Dermis blood vessel endothelial cell (primary cell): ENCODE results near the gene RAB5B. TPM values are rescaled to one million over a fixed set of nuclear protein-coding genes. Genes with fewer than 3 reads are reported as not detected.
A peak's percentile ranks its signal among the peaks of the same experiment; 100 is the strongest.
"Not testable (repeated sequence)": the region's sequence is repeated elsewhere in the genome, so short reads cannot be mapped to it uniquely, and the experiment has no call there.

Experiments used
- DNase-seq: peaks from one replicate; pipeline ENCODE4 v3.0.0; 2010
- total RNA-seq: library from RNA; depleted of rRNA; stranded (reverse); fragments of >200 nt; gene quantifications from 2 replicates; pipeline ENCODE4 v1.2.3, GENCODE V29; 2014

RAB5B gene
- total RNA-seq, 1 donor from 2014 or later, result 44.8 TPM

DNA sequence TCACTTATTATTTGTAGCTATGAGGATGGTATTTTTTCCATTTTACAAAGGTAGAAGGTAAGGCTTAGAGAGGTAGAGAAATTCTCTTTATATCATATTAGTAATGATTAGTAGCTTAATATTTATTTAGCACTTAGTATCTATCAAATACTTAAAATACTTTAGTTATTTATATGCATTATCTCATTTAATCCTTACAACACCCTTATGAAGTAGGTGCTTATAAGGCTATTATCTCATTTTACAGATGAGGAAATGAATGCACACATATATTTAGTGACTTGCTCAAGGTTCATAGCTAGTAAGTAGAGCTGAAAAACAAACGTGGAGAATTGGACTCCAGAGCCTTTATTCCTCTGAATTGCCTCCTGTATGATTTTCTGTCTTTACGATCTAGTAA, 11.0 kb downstream of the RAB5B start:
- DNase-seq, result no peak

DNA sequence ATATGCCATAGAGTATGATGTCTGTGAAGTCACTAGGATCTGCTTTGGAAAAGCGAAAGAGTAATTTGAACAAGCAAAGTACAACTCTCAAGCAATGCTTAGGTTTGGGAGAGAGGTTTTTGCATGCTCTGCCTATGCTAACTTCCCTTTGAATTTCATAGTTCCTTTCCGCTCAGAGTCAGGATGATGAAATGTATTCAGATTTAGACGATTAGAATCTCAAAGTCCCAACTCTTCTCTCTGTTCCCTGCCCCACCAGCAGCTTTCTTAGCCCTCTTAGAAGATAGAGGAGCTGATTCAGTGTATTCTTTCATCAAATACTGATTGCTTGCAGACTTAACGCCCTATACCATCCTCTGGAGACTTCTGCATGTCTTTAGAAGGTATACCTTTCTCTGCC, 11.5 kb downstream of the RAB5B start:
- DNase-seq, result no peak

DNA sequence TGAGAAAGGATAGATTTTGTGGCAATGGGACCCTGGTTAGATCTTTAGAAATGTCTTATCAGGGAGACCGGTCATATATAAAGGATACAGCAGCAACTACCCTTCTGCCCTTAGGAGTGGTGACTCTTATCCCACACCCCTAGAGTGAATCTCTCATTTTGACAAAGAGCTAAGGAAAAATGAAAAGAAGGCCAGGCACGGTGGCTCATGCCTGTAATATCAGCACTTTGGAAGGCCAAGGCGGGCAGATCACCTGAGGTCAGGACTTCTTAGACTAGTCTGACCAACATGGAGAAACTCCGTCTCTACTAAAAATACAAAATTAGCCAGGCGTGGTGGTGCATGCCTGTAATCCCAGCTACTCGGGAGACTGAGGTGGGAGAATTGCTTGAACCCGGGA, 12.1 kb downstream of the RAB5B start:
- not testable (repeated sequence) for DNase-seq

DNA sequence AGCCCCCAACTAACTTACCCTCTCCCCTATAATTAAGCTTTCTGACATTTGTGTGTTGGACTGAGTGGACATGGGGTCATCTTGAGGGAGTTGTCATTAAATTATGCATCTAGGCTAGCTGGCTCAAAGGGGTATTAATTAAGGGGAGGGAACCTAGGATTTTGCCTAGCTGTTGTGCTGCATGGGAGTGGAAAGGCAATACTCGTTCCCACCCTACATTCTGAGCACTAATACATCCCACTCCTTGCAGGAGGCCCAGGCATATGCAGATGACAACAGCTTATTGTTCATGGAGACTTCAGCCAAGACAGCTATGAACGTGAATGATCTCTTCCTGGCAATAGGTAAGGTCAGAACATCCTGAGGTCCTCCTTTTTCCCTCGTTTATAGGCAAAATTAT, 17.2 kb downstream of the RAB5B start:
- DNase-seq, result no peak

DNA sequence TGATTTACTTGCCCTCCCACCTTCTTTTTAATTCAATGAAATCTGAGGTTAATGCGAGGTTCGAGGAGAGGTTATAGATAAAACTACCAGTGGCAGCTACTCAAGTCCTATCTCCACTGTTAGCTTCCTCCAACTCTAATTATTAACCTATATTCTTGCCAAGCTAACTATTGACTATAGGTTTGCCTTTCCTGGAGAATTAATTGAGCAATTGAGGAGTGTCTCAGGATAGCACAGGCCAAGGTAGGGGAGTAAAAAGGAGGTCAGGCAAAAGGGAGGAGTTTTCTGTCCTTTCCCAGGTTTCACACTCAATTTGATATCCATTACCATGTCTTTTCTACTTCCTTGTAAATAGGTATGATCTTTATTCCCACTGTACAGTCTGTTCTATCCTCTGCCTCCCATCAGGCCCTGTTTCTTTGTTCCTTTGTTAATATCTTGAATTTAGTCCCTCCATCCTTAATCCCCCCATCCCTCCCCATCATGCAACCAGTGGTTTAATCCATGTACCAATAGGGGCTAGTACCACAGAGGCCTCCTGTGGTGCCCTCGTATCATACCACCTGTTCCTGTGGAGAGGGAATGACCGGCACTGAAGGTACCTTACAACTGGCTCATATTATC, 19.5 kb downstream of the RAB5B start:
- no peak for DNase-seq

DNA sequence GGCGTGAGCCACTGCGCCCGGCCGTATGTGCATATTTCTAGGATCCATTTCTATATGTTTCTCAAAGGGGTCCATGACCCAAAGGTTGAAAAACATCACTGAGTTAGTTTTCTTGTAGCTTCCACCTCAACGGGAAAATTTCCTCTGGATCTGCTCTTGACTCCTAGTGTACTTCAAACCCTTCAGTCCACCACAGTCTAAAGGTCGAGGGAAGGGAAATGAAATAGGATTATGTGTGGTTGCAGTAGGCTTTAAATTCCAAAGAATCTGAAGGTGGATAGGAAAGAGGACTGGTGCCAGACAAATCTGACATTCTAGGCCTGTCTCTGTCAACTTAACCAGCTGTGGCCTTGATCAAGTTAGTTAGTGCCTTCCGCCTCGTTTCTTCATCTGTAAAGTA, 21.5 kb downstream of the RAB5B start:
- no peak for DNase-seq

DNA sequence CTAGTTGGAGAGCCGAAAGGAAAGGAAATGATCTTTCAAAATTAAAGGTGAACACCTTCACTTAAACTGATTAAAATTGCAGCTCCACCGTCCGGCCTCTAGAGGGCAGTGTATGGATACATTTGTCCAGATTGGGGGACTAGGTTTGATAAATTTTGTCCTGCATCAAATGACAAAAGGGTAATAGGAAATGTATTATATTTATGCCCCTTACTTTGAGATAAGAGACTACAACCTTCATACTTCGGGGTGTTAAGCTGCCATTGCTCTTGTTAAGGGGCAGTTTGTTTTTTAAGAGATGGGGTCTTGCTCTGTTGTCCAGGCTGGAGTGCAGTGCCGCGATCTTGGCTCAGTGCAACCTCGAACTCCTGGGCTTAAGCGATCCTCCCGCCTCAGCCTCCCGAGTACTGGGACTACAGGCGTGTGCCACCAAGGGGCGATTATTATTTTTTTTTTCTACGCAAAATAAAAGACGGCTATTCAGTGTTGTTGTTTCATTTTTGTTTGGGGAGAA, 22.4 kb downstream of the RAB5B start:
- peak; percentile 86 for DNase-seq

DNA sequence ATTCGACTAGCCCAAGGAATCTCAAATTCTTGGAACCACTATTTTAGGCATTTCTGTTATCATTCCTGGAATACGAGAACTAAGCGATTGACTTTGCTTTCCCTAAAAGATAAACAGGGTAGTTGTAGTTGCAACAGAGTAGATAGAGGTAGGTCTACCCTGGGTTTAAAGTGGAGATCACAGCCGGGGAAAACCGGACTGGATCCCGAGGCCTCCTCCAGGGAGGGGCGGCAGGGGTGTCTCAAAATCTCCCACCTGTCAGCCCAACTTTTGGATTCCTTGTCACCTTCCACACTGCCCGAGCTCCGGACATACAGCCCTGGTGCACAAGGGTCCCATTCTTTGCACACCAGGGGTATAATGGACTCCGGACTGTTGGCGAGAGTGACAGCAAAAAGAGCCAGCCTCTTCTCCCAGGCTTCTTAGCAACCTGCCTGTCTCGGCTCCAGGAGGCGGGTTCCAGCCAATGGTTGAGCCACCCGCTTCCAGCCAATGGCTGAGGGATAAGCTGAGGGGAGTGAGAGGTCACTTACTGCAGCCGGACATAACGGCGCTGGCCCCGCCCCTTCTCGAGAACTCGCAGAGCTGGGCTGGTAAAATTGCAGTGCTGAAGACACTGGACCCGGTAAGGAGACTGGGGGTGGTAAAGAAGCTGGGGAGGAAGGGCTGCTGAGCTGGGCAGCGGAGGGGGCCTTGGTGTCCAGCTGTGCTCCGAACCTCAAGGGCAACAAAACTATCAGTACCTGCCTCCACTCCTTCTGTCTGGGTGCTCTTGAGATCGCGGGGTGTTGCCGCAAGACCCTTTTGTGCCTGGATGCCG, 23.0 kb downstream of the RAB5B start, which contains the start of gene SUOX:
Gene SUOX (plus strand): TSS at position 562 of the 820 bp plus-strand sequence. CDS start 4,946 bp downstream, outside the sequence.
- peak; percentile 98 for DNase-seq

DNA sequence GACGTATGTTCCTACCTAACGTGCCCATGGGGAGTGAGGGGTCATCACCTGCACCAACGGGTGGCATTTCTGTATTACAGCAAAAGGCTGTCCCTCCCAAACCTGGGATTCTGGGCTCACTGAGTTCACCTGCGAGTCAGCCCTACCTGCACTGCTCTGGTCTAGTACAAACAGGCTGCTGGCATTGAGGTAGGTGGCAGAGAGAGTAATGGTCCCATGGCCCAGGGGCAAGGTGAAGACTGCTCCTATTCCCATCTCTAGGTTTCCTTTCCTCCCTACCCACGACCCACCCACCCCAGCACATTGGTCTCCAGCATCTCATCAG, 23.6 kb downstream of the RAB5B start:
- DNase-seq, result no peak

DNA sequence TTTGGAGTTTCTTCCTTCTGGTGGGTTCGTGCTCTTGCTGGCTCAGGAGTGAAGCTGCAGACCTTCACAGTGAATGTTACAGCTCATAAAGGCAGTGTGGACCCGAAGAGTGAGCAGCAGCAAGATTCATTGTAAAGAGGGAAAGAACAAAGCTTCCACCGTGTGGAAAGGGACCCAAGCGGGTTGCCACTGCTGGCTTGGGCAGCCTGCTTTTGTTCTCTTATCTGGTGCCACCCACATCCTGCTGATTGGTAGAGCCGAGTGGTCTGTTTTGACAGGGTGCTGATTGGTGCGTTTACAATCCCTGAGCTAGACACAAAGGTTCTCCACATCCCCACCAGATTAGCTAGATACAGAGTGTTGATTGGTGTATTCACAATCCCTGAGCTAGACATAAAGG, 25.6 kb downstream of the RAB5B start:
- not testable (repeated sequence) for DNase-seq

DNA sequence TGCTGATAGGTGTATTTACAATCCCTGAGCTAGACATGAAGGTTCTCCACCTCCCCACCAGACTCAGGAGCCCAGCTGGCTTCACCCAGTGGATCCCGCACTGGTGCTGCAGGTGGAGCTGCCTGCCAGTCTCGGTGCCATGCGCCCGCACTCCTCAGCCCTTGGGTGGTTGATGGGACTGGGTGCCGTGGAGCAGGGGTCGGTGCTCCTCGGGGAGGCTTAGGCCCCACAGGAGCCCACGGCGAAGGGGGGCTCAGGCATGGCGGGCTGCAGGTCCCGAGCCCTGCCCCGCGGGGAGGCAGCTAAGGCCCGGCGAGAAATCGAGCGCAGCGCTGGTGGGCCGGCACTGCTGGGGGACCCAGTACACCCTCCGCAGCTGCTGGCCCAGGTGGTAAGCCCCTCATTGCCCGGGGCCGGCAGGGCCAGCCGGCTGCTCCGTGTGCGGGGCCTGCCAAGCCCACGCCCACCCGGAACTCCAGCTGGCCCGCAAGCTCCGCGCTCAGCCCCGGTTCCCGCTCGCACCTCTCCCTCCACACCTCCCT, 26.2 kb downstream of the RAB5B start:
- not testable (repeated sequence) for DNase-seq

DNA sequence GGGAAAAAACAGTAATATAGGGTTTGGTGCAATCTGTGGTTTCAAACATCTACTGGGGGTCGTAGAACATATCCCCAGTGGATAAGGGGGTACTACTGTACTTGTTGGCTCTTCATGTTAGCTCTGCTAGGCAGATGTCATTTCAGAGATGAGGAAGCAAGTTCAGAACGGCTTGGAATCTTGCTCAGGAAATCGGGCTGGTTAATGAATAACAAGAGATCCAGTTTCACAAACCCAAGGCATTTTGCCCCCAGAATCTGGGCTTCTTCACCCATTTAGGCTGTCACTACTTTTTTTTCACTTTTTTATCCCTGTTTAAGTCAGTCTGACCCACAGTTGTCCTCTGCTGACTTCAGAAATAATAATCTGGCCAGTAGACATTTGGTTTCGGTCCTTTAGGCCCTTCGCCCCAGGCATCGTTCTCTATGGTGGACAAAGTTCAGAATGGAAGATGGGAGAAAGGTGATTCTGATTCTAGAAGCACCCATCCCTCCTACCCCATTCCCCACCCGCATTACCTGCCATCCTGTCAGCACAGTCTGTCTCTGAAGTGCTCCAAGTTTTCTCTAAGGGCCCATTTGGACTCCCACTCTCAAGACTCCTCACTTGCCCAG, 27.7 kb downstream of the RAB5B start:
- no peak for DNase-seq

DNA sequence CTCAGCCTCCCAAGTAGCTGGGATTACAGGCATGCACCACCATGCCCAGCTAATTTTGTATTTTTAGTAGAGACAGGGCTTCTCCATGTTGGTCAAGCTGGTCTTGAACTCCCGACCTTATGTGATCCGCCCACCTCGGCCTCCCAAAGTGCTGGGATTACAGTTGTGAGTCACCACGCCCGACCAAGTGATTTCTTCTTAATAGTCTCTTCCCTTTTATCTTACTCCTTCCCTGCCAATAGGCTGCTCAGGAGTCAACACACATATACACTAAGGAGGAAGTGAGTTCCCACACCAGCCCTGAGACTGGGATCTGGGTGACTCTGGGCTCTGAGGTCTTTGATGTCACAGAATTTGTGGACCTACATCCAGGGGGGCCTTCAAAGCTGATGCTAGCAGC, 29.5 kb downstream of the RAB5B start:
- not testable (repeated sequence) for DNase-seq

DNA sequence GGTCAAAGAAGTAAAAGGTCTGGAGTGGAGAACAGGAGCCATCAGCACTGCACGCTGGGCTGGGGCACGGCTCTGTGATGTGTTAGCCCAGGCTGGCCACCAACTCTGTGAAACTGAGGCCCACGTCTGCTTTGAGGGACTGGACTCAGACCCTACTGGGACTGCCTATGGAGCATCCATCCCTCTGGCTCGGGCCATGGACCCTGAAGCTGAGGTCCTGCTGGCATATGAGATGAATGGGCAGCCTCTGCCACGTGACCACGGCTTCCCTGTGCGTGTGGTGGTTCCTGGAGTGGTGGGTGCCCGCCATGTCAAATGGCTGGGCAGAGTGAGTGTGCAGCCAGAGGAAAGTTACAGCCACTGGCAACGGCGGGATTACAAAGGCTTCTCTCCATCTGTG, 30.3 kb downstream of the RAB5B start:
- DNase-seq, result no peak

DNA sequence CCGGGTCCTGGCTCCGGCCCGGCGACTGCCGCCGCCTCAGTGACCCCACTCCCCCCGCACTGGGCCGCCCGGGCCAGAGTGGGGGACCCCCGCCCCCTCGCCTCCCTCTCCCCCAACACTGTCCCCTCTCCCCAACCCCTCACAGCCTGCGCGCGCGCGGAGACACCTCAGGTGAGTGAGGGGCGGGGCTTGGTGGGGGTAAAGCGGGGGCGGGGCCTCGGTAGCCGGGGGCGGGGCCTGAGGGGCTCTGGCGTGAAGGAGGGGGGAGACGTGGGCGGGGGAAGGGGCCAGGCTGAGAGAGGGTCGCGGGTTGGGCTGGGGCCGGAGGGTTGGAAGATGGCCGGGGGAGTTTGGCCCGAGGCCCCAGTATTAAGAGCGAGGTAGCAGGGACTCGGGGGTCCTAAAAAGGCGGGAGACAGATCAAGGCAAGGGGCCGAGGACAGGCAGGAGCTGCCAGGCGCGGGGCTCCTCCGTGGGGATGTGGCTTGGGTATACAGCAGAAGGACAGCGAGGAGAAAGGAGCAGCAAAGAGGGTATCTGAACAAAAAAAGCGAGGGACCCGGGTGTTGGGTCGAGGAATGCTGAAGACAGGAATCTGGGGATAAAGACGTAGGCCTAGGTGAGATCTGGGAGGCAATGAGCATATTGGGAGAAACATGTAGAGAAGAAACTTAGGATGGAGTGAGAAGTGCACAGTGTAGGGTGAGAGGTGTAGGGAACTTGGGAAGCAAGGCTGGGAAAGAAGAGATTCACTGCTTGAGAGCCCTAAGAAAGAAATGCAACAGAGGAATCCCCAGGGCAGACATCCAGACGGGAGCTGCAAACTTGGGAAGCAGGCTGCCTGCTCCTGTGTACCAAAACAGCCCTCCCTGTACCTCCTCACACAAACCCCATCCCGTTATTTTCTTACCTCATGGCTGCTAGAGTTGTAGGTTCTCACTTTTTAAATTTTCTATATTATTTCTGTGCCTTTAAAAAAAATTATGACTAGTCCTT, 34.0 kb downstream of the RAB5B start:
- peak; percentile 34 for DNase-seq

DNA sequence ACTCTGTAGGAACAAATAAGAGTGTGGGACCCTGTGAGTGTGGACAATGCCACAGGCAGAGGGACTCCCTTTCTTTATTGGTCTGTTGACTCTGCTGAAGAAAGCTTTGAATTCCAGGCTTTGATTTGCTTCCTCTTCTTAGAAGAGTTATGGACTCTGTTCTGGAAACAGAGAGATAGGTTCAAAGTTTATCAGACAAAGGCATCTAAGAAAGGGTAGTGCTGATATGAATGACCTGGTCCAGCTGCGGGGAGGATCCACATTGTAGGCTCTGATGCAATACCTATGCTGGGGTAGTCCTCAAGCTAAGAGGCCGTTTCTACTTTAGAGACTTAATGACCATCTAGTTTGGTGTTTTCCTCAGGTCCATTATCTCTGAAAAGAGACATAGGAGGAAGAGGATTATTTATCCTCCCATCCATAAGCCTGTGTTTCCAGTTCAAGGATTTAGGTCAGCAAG, 36.3 kb downstream of the RAB5B start:
- DNase-seq, result no peak

DNA sequence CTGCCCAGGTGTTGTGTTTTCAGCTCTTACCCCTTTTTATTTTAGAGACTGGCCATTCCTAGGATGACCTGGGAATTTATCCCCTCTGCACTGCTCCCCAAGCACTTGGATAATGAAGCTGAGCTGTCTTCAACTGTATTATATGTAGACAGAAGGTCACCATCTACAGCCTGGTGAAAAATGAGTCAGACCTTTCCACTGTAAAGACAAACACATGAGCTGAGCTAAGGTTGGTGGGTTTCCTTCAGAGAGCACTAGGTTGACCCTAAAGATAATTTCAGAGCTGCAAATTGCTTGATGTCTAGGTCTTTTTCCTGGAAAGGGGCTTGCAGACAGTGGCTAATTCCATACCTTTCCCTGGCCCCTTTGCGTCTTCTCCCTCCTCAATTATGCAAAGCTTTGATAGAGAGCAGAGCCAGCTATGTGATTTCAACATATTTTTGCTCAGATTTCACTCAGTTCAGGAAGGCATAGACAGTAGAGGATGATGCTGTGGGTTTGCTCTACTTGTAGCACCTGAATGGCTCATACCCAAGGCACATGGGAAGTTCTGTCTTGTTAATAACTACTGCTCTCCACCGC, 37.7 kb downstream of the RAB5B start:
- DNase-seq, result no peak

DNA sequence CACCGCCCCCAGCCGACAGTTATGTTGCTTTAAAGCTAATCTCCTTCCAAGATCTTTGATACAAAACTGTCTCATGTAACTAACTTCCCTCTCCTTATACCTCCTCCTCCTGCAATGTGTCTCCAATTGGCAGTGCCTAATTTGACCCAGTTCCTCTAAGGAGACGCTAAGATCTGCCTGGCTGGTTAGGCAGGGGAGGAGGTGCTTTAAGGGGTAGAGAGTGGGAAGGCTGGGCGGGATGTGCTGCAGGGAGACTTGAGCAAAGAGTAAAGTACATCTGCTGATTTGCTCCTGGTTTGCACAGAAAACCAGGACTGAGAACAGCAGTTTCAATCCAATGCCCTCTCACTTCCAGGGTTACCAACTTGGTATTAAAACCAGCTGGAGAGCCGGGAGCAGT, 39.6 kb downstream of the RAB5B start:
- DNase-seq, result no peak

DNA sequence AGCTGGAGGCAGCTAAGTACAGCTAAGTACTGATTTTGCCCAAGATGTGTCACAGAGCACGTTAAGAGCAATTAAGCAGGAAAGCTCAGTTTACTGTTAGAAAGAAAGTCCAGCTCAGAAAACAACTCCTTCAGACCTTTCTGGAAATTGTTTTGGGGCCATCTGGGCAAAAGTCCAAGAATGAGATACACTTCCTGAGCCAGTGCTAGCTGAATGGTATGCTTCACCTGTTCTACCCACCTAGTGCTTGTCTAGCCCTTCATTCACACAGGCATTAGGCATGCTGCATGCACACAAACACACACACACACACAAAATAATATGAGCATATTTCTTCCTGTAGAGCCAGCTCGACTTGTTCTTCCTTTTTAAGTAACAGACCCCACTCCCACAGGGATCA, 40.3 kb downstream of the RAB5B start:
- peak; percentile 49 for DNase-seq

DNA sequence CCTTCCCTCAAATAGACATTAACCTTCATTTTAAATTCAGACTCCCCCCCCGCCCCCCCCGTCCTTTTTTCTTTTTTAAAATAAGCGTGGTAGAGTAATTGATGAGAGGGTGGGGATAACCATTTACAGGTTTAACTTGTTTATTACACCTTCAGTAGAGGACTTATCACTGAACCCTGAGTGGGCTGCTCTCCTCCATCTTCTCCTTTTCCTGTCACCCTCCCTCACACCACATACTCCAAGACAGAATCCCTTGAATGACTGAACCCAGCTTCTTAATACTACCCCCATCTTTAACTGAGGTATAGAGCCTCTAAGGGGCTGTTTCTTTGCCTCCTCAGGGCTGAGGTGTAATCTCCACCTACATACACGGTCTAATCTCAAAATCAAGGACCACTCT, 43.3 kb downstream of the RAB5B start:
- no peak for DNase-seq

DNA sequence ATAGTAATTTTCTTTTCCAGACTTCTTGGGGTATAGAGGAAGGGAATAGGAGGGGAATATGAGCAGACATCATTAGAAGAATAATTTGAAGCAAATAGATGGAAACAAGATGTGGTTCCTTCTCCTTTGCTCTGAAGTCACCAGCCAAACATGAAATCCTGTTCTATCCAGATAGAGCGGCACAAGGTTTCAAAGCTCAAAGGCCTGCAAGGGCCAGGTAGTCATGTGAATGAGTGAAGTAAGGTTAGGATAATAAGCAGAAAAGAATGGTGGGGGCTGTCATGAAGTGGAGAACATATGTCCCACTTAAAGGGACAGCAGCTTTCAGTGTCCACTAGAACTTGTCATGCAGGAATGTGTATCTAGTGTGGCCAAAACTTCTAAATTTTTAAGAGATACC, 44.5 kb downstream of the RAB5B start:
- no peak for DNase-seq
